Measurements from ENCODE around the gene TAF1A.

DNA sequence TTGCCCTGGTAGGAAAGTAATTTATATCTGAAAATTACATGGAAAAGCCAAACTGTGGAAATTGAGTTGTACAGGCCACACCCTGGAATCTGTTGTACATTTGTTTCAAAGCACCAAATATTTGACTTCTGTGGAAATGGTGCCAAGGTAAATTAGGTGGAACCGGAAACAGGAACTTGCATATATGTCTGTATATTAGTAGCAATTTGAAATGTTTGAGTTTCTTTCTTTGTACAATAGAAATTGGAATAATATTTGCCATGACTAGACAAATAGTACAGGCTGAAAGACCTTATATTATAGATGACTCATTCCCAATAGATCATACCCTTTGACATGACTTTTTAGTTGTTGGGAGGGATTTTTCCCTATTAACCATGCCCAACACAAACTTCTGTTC lies 10.5 kb upstream of the TAF1A start:
- TF ChIP-seq POLR2A (IDR thresholded peaks at IDR 0.05; ENCODE audit: low read depth, low read length) (no peak), CTCF (IDR thresholded peaks at IDR 0.05 in 2 of 3, conservative IDR thresholded peaks at IDR 0.05 in 1 of 3; ENCODE audit: control insufficient read depth in 2 of 3, extremely low read depth in 1 of 3, insufficient read depth in 1 of 3, low read depth in 3 of 3, low read length in 3 of 3) (no peak), CBFB (IDR thresholded peaks at IDR 0.05; ENCODE audit: low read depth) (no peak), MYC (IDR thresholded peaks at IDR 0.05; ENCODE audit: insufficient read depth, insufficient read length, insufficient replicate concordance, low read length, severe bottlenecking) (no peak), EZH2 (IDR thresholded peaks at IDR 0.05; ENCODE audit: borderline replicate concordance, control insufficient read depth, low read depth, low read length) (no peak), CREB1 (IDR thresholded peaks at IDR 0.05; ENCODE audit: low read depth) (no peak), JUNB (IDR thresholded peaks at IDR 0.05) (no peak), BCL11A (IDR thresholded peaks at IDR 0.05; ENCODE audit: low read depth, low read length) (no peak)
- TF ChIP-seq, protein P1, sequence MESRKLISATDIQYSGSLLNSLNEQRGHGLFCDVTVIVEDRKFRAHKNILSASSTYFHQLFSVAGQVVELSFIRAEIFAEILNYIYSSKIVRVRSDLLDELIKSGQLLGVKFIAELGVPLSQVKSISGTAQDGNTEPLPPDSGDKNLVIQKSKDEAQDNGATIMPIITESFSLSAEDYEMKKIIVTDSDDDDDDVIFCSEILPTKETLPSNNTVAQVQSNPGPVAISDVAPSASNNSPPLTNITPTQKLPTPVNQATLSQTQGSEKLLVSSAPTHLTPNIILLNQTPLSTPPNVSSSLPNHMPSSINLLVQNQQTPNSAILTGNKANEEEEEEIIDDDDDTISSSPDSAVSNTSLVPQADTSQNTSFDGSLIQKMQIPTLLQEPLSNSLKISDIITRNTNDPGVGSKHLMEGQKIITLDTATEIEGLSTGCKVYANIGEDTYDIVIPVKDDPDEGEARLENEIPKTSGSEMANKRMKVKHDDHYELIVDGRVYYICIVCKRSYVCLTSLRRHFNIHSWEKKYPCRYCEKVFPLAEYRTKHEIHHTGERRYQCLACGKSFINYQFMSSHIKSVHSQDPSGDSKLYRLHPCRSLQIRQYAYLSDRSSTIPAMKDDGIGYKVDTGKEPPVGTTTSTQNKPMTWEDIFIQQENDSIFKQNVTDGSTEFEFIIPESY (IDR thresholded peaks at IDR 0.05): no peak
- TF ChIP-seq, protein P2, sequence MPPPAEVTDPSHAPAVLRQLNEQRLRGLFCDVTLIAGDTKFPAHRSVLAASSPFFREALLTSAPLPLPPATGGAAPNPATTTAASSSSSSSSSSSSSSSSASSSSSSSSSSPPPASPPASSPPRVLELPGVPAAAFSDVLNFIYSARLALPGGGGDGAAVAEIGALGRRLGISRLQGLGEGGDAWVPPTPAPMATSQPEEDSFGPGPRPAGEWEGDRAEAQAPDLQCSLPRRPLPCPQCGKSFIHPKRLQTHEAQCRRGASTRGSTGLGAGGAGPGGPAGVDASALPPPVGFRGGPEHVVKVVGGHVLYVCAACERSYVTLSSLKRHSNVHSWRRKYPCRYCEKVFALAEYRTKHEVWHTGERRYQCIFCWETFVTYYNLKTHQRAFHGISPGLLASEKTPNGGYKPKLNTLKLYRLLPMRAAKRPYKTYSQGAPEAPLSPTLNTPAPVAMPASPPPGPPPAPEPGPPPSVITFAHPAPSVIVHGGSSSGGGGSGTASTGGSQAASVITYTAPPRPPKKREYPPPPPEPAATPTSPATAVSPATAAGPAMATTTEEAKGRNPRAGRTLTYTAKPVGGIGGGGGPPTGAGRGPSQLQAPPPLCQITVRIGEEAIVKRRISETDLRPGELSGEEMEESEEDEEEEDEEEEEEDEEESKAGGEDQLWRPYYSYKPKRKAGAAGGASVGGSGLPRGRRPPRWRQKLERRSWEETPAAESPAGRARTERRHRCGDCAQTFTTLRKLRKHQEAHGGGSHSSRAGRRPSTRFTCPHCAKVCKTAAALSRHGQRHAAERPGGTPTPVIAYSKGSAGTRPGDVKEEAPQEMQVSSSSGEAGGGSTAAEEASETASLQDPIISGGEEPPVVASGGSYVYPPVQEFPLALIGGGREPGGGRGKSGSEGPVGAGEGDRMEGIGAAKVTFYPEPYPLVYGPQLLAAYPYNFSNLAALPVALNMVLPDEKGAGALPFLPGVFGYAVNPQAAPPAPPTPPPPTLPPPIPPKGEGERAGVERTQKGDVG (CRISPR knock-in tag; IDR thresholded peaks at IDR 0.05): no peak

All from GM12878 (cell line).